K562 (cell line): ENCODE results near the gene KPNB1. TPM values are rescaled to one million over a fixed set of nuclear protein-coding genes. Genes with fewer than 3 reads are reported as not detected.

Experiments
- ATAC-seq: fragments of 200-7000 bp; cut with Tn5 transposase; 3 replicates; pipeline ENCODE4 v1.9.1; 2020; ENCODE audit warnings: moderate library complexity
- BruUV-seq: library from RNA; stranded (reverse); fragments of 400-500 nt; replicated peaks from 2 replicates; lab custom pipeline; 2021; lab: Mats Ljungman, UMichigan
- CTCF ChIA-PET: fragments of 300-600 bp; formaldehyde crosslinking; extraction: SDS; loops from one replicate; lab custom pipeline; 2021; ENCODE audit warnings: low intra/inter-chr PET ratio; lab: Yijun Ruan, JAX
- POLR2A ChIA-PET: fragments of 300-600, 350-650 bp; sonication (Branson Sonifier 250); formaldehyde crosslinking; extraction: SDS; loops from one replicate; lab custom pipeline; 2021; ENCODE audit warnings: antibody characterized with exemption, inconsistent platforms; lab: Yijun Ruan, JAX
- DNase-seq, 4 experiments: peaks; one replicate each; pipeline versions ENCODE4 v3.0.0 to v3.0.0-alpha.2; 2011 to 2018; ENCODE audit warnings: low spot score in 3 of 4, mixed read lengths in 3 of 4; ENCODE audit errors: extremely low read depth in 1 of 4
- FAIRE-seq: peaks from 2 replicates; lab custom pipeline; 2011; peaks lifted over from hg19 to GRCh38; lab: Jason Lieb, UNC
- H2AFZ ChIP-seq: 2 replicates; pipeline ENCODE4 v1.6.0; 2011; ENCODE audit warnings: low read depth, low read length, control low read depth, inconsistent platforms
- H3K27ac ChIP-seq: fragments of 200-600 bp; 3 replicates; pipeline ENCODE4 v1.8.0; 2011; ENCODE audit warnings: low read depth, mild to moderate bottlenecking, control low read depth, inconsistent platforms, low read length, moderate library complexity, mixed read lengths; ENCODE audit errors: extremely low read depth
- H3K27me3 ChIP-seq, 2 experiments: fragments of 300-600 bp in 1 of 2; 2 replicates in 1 of 2; 3 replicates in 1 of 2; pipeline versions ENCODE4 v1.6.0 to v1.8.0; 2011; ENCODE audit warnings: inconsistent platforms in 2 of 2, low read length in 2 of 2, mild to moderate bottlenecking in 1 of 2, mixed read lengths in 1 of 2, moderate library complexity in 1 of 2; ENCODE audit not compliant: control insufficient read depth in 2 of 2, insufficient read depth in 2 of 2
- H3K36me3 ChIP-seq: fragments of 300-600 bp; 3 replicates; pipeline ENCODE4 v1.8.0; 2011; ENCODE audit warnings: mild to moderate bottlenecking, low read length, inconsistent platforms; ENCODE audit not compliant: control insufficient read depth, insufficient read depth
- H3K4me1 ChIP-seq, 2 experiments: fragments of 200-600 bp in 1 of 2; replicated peaks in 1 of 2; 2 replicates in 1 of 2; 3 replicates in 1 of 2; pipeline versions ENCODE4 v1.5.1 to v1.8.0; 2011; ENCODE audit warnings: inconsistent platforms in 2 of 2, low read length in 2 of 2, mild to moderate bottlenecking in 1 of 2, mixed read lengths in 1 of 2, moderate library complexity in 1 of 2; ENCODE audit not compliant: control insufficient read depth in 2 of 2, insufficient read depth in 2 of 2
- H3K4me2 ChIP-seq: 2 replicates; pipeline ENCODE4 v1.6.1; 2011; ENCODE audit warnings: low read length, control low read depth, inconsistent platforms, mixed read lengths; ENCODE audit not compliant: insufficient read depth
- H3K4me3 ChIP-seq: fragments of 200-600 bp; sonication (generic), shearing (Covaris generic); 2 replicates; pipeline ENCODE4 v1.5.1; 2016; ENCODE audit warnings: control low read depth, inconsistent platforms
- H3K79me2 ChIP-seq: fragments of 200-600 bp; 3 replicates; pipeline ENCODE4 v1.8.0; 2011; ENCODE audit warnings: low read length, inconsistent platforms; ENCODE audit not compliant: control insufficient read depth, insufficient read depth
- H3K9ac ChIP-seq, 2 experiments: 2 replicates each; pipeline versions ENCODE4 v1.6.0 to v1.6.1; 2011; ENCODE audit warnings: low read depth in 2 of 2, low read length in 2 of 2, control low read depth in 1 of 2, inconsistent platforms in 1 of 2, mild to moderate bottlenecking in 1 of 2, mixed read lengths in 1 of 2; ENCODE audit not compliant: insufficient read depth in 1 of 2
- H3K9me1 ChIP-seq: one replicate; pipeline ENCODE4 v1.6.0; 2011; ENCODE audit warnings: inconsistent platforms, mild to moderate bottlenecking, low read length, moderate library complexity; ENCODE audit not compliant: control insufficient read depth, insufficient read depth
- H3K9me3 ChIP-seq: replicated peaks from 2 replicates; pipeline ENCODE4 v1.5.1; 2011; ENCODE audit warnings: low read depth, low read length, inconsistent platforms; ENCODE audit not compliant: control insufficient read depth, insufficient read depth
- H4K20me1 ChIP-seq: replicated peaks from 2 replicates; pipeline ENCODE4 v1.6.1; 2011; ENCODE audit warnings: low read length, inconsistent platforms, mixed read lengths; ENCODE audit not compliant: control insufficient read depth, insufficient read depth
- BCL6 ChIP-seq: fragments of 250-450 bp; sonication (Bioruptor Pico); IDR thresholded peaks from 2 replicates; pipeline ENCODE4 v1.4.0; 2020
- EHMT2 ChIP-seq: fragments of 450-650 bp; IDR thresholded peaks from 2 replicates; pipeline ENCODE4 v1.6.1; 2018; ENCODE audit warnings: antibody characterized with exemption
- MCM5 ChIP-seq: fragments of 450-650 bp; IDR thresholded peaks from 2 replicates; pipeline ENCODE4 v1.6.1; 2016; ENCODE audit warnings: low read depth
- MEIS2 ChIP-seq: fragments of 450-650 bp; IDR thresholded peaks from 2 replicates; pipeline ENCODE4 v1.6.1; 2014; ENCODE audit warnings: mild to moderate bottlenecking; ENCODE audit not compliant: partially characterized antibody
- NCOR1 ChIP-seq: fragments of 450-650 bp; IDR thresholded peaks from 2 replicates; pipeline ENCODE4 v1.6.1; 2016; ENCODE audit warnings: mild to moderate bottlenecking, moderate library complexity
- NEUROD1 ChIP-seq: fragments of 150-350 bp; IDR thresholded peaks from 2 replicates; pipeline ENCODE4 v1.6.1; 2014; ENCODE audit warnings: borderline replicate concordance, low read length, low read depth; ENCODE audit not compliant: partially characterized antibody
- NR4A1 ChIP-seq, 2 experiments: fragments of 250-450 bp in 1 of 2; fragments of 450-650 bp in 1 of 2; sonication (Bioruptor Pico) in 1 of 2; IDR thresholded peaks; 2 replicates each; pipeline versions ENCODE4 v1.4.0 to v1.6.1; 2016 to 2020; ENCODE audit warnings: mild to moderate bottlenecking in 2 of 2, missing compliant biosample characterization in 1 of 2, missing genetic modification characterization in 1 of 2, moderate library complexity in 1 of 2
- POLR2AphosphoS2 ChIP-seq: IDR thresholded peaks from 2 replicates; pipeline ENCODE4 v1.6.1; 2012; ENCODE audit warnings: low read length, improper control_type of control experiment
- PTBP1 ChIP-seq: fragments of 200-400 bp; formaldehyde crosslinking; IDR thresholded peaks from 2 replicates; pipeline ENCODE4 v1.6.1; 2017; ENCODE audit warnings: low read depth, low read length
- RBFOX2 ChIP-seq: fragments of 200-400 bp; formaldehyde crosslinking; IDR thresholded peaks from 2 replicates; pipeline ENCODE4 v1.6.1; 2017; ENCODE audit warnings: low read depth, mild to moderate bottlenecking, low read length, moderate library complexity
- SAFB2 ChIP-seq: fragments of 200-400 bp; formaldehyde crosslinking; IDR thresholded peaks from 2 replicates; pipeline ENCODE4 v1.6.1; 2018; ENCODE audit warnings: borderline replicate concordance, low read length, low read depth, moderate library complexity; ENCODE audit not compliant: severe bottlenecking
- ZC3H11A ChIP-seq: IDR thresholded peaks from 2 replicates; pipeline ENCODE4 v1.6.1; 2012; ENCODE audit warnings: low read depth, low read length, improper control_type of control experiment
- ZNF316 ChIP-seq: fragments of 450-650 bp; IDR thresholded peaks from 2 replicates; pipeline ENCODE4 v1.6.1; 2016
- WGBS: fragments of 100-300 bp; shearing (Covaris generic); methylation state at CpG from one replicate; pipeline ENCODE4 v1.1.6; 2016; ENCODE audit warnings: low coverage, mixed read lengths; ENCODE audit not compliant: insufficient coverage; ENCODE audit errors: missing lambda C conversion rate; 5-methylcytosine and 5-hydroxymethylcytosine counted together
- in situ Hi-C: fragments of 300-500 bp; cut with MboI; formaldehyde crosslinking; loops from 4 replicates; pipeline ENCODE4 v1.15.0; 2018; ENCODE audit warnings: inconsistent platforms, mixed read lengths
- intact Hi-C: fragments of 100-400 bp; cut with micrococcal nuclease; formaldehyde crosslinking; loops from 2 replicates; pipeline ENCODE4 v1.14.2; 2022
- polyA plus RNA-seq, 8 experiments: library from polyadenylated mRNA; depleted of rRNA in 4 of 8; stranded (reverse) in 5 of 8; unstranded in 3 of 8; fragments of >200 nt; fragmentation: Nextera tagmentation in 2 of 8; fragmentation: Illumina TruSeq in 1 of 8; extraction: Ambion mirVana in 2 of 8; extraction: Trizol in 1 of 8; gene quantifications; 2 replicates each; pipeline versions ENCODE4 v1.2.1 to v1.2.3, GENCODE V29; 2011 to 2014; ENCODE audit warnings: inconsistent platforms in 1 of 8, missing spikeins in 1 of 8
- total RNA-seq, 7 experiments: library from RNA; depleted of rRNA in 6 of 7; stranded (reverse); fragments of >200 nt in 6 of 7; fragmentation: Illumina TruSeq in 2 of 7; extraction: Trizol in 2 of 7; gene quantifications; 2 replicates each; pipeline versions ENCODE4 v1.2.1 to v1.2.3, GENCODE V29; 2011 to 2021; ENCODE audit warnings: low replicate concordance in 1 of 7
- TF ChIP-seq, protein P1 (sequence below): fragments of 250-450 bp; sonication (Bioruptor Pico); IDR thresholded peaks from 2 replicates; pipeline ENCODE4 v1.5.0; 2020; ENCODE audit warnings: mild to moderate bottlenecking

The KPNB1 gene
- total and polyA plus RNA-seq, 9 of the 15 experiments (the other 6 are each of a cell fraction or from before 2014, with no cell fraction given): 154 to 622 (median 354) TPM

DNA sequence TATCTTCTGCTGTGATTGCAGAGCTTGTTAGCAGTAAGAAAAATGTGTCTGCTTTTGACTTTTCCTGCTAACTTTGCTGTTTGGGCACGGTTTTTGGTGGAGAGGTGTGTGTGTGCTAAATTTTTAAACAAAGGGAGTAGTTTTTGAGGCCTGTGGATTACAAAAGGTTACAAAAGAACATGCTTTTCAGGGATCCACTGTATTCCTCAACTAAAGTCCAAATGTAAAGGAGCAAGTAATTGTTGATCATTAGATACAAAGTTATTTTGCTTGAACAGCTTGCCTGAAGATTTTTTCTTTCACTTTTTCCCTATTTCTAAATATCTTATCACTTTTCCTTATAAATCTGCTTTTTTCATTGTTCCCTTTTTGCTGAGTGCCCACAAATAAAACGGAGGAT is 2.0 kb downstream of the KPNB1 start:
- H4K20me1 ChIP-seq: peaks cover 12% of the 10 kb centered on the region; the same call in 1 of the 2 replicates
- peaks cover 78% of the 10 kb centered on the region for H3K79me2 ChIP-seq
- intact Hi-C loops: no loop called here
- peaks cover 13 to 30% of the 10 kb centered on the region in 2 experiments for H3K4me1 ChIP-seq
- no peaks in the 10 kb centered on the region for H3K9me3 ChIP-seq
- BruUV-seq: no TSS peak
- FAIRE-seq (no peak), ATAC-seq (no peak), DNase-seq (no peak)
- H3K27me3 ChIP-seq: no peaks in the 10 kb centered on the region
- WGBS: 15% methylated on average over 2 of the region's 2 CpGs
- H3K4me3 ChIP-seq: peak overlapping the region; percentile 86; the same call in 1 of the 2 replicates
- POLR2A ChIA-PET: interaction anchor here (3.4 kb wide), 1 partner anchor 12 kb away, joined by 35 read pairs; no protein-coding TSS in a partner anchor
- H3K36me3 ChIP-seq: peaks cover 60% of the 10 kb centered on the region
- no peak overlapping the region for H2AFZ ChIP-seq
- H3K4me2 ChIP-seq: peak overlapping the region; percentile 73
- peak overlapping the region; percentile 93; the same call in 1 of the 3 replicates for H3K27ac ChIP-seq
- H3K9ac ChIP-seq: peak overlapping the region in 1 of 2 experiments; percentile 97; a peak in 2 of 4 replicates
- TF ChIP-seq ZNF316: peak; percentile 38; the same call in 1 of the 2 replicates
- peak; percentile 60 for TF ChIP-seq RBFOX2
- TF ChIP-seq, protein P1, sequence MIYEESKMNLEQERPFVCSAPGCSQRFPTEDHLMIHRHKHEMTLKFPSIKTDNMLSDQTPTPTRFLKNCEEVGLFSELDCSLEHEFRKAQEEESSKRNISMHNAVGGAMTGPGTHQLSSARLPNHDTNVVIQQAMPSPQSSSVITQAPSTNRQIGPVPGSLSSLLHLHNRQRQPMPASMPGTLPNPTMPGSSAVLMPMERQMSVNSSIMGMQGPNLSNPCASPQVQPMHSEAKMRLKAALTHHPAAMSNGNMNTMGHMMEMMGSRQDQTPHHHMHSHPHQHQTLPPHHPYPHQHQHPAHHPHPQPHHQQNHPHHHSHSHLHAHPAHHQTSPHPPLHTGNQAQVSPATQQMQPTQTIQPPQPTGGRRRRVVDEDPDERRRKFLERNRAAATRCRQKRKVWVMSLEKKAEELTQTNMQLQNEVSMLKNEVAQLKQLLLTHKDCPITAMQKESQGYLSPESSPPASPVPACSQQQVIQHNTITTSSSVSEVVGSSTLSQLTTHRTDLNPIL (CRISPR knock-in tag): no peak
- in situ Hi-C loops: no loop called here
- no peaks in the 10 kb centered on the region for H3K9me1 ChIP-seq
- CTCF ChIA-PET: no interaction called here

DNA sequence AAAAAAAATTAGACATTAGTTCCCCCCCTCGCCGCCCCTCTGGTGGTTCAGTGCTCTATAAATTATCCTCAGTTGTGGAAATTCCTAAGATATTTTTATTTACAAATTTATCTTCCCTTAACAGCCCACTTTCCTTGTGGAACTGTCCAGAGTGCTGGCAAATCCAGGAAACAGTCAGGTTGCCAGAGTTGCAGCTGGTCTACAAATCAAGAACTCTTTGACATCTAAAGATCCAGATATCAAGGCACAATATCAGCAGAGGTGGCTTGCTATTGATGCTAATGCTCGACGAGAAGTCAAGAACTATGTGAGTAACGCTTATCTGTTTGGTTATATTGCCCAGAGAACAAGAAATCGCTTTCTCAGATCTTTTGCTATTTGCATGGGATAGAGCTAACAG is 2.9 kb downstream of the KPNB1 start:
- ChIA-PET CTCF (no interaction called here), POLR2A (interaction anchor here (0.9 to 1.9 kb wide), 3 partner anchors 9 to 27 kb away, joined by 4 to 5 read pairs (median 5); no protein-coding TSS in a partner anchor)
- WGBS: 74% methylated on average over 6 of the region's 6 CpGs
- Histone ChIP-seq H3K4me3 (no peak overlapping the region), H3K9ac (no peak overlapping the region; a peak in 1 of 4 replicates), H3K9me3 (no peaks in the 10 kb centered on the region), H3K9me1 (no peaks in the 10 kb centered on the region), H3K4me2 (no peak overlapping the region), H3K27ac (no peak overlapping the region; the same call in 2 of the 3 replicates), H4K20me1 (peaks cover 12% of the 10 kb centered on the region; the same call in 1 of the 2 replicates), H2AFZ (no peak overlapping the region), H3K79me2 (peaks cover 84% of the 10 kb centered on the region), H3K36me3 (peaks cover 69% of the 10 kb centered on the region), H3K27me3 (no peaks in the 10 kb centered on the region), H3K4me1 (peaks cover 13 to 28% of the 10 kb centered on the region in 2 experiments)
- BruUV-seq: no TSS peak
- no peak for DNase-seq
- ATAC-seq: no peak
- intact Hi-C loops: no loop called here
- peak; percentile 26 for FAIRE-seq
- in situ Hi-C loops: no loop called here
- TF ChIP-seq NR4A1 (CRISPR knock-in tag; IDR thresholded peaks at IDR 0.05) (no peak), NR4A1 (tag; IDR thresholded peaks at IDR 0.05) (no peak), ZC3H11A (no peak), MEIS2 (no peak), NCOR1 (no peak), PTBP1 (no peak), MCM5 (no peak), EHMT2 (no peak), BCL6 (no peak), NEUROD1 (no peak), POLR2AphosphoS2 (peak; percentile 53; the same call in 1 of the 2 replicates), SAFB2 (no peak)
